GM19193 (cell line): ENCODE data around the gene MTMR1.

ENCODE experiments used
- POLR2A ChIP-seq: IDR thresholded peaks from 4 replicates; pipeline ENCODE4 v1.6.1; 2011; ENCODE audit not compliant: insufficient read depth, insufficient read length; ENCODE audit errors: extremely low read depth

The MTMR1 gene

DNA sequence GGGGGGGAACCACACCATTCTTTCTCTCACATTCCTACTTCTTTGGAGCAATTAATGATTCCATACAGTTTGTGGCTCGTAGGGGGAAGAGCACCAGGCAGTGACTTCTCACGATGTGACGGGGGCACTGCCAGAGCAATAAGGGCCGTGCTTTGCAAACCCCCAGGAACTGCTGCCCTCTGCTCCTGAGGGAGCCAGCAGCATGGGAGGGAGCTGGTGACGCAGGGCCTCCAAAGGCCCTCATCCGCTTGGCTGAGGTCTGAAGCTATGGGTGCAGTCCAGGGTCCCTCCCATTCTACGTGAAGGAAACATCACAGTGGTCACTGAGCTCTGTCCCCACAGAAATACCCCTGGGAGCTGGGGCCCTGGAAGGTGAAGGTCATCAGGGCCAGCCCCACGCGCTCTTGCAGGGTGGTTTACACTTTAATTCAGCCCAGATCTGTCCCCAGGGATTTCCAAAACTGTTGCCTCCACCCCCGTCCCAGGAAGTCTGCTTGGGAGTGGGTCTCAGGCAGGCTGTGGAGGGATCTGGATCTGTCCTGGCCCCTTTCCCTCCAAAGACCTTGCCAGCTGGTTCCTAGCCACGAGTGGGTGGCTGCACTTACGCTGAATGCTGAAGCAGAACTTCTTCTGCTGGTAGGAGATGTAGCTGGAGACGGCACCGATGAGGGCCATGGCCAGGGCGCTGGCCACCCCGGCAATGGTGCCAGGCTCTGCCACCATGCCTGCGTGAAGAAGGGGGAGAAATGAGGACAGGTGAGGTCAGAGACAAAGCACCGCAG lies 82.6 kb downstream of the MTMR1 start:
- no peak for TF ChIP-seq POLR2A

DNA sequence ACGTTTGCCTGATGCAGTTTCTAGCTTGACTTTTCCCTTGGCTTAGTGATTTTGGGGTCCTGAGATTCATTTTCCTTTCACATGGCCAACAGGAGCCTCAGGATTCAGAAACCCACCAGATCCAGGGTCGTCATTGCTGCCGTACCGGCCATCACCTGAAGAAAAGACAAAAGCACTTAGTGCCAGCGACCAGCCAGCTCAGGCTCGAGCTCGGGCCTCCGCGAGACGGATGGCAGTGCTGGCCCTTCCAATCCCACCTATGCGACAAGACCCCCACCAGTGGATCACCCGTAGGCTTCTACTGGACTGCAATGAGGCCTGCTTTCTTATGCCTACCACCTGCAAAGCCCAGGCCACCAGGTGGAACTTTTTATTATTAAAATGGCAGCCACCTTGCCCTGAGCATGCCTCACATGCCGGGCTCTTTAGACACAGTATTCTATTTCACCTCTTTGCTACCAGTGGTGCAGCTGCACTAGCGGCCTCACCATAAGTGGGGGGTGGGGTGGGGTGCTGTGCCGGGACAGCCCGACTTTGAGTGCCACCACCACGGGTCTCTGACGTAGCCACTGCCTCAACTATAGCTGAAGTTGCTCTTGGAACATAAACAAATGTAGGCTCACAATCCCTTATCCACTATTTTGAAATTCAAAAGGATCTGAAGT lies 84.3 kb downstream of the MTMR1 start:
- TF ChIP-seq POLR2A: no peak

DNA sequence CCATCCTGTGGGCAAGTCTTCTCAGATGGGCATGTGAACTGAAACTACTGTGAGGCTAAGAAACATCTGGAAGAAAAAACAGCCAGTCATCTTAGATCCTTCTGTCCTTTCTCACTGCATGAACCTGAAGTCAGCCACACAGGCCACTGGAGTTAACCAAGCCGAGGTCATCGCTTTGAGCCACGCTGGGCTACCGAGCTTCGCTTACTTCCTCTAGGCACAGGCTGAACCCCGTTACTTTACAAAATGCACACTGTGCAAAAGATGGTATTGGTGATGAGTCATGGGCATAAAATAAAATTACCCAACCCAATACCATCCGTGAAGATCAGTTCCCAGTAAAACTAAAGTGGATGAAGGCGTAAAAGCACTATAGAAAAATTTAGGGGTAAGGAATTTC lies 86.2 kb downstream of the MTMR1 start:
- no peak for TF ChIP-seq POLR2A

DNA sequence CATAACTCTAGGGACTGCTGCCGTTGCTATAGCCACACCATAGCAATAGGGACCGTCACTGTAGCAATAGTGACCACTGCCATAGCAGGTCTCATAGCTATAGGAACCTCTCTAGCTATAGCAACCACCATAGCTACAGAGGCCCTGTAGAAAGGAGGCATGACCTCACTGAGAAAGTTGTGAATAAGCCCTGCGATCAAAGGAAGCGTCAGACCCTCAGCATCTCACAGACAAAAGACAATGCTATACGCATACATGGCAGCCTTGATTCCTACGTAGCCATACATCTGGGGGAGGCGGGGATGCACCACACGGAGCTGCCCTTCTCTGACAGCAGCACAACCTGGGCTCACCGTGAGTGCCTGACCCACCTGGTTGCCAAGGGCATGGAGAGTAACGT lies 88.5 kb downstream of the MTMR1 start:
- TF ChIP-seq POLR2A: no peak

DNA sequence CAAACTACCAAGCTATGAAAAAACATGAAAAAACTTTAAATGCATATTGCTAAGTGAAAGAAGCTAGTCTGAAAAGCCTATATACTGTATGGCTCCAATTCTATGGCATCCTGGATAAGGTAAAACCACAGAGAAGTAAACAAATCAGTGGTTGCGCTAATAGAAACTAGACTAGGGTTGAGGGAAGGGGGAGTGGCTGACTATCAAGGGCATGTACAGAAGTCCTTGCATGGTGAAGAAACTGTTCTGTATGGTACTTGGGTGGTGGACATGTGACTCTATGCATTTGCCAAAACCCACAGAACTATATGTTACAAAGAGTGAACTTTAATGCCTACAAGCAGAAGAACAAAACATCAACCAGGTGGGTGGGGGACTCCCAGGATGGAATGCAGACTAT lies 96.8 kb downstream of the MTMR1 start:
- no peak for TF ChIP-seq POLR2A

DNA sequence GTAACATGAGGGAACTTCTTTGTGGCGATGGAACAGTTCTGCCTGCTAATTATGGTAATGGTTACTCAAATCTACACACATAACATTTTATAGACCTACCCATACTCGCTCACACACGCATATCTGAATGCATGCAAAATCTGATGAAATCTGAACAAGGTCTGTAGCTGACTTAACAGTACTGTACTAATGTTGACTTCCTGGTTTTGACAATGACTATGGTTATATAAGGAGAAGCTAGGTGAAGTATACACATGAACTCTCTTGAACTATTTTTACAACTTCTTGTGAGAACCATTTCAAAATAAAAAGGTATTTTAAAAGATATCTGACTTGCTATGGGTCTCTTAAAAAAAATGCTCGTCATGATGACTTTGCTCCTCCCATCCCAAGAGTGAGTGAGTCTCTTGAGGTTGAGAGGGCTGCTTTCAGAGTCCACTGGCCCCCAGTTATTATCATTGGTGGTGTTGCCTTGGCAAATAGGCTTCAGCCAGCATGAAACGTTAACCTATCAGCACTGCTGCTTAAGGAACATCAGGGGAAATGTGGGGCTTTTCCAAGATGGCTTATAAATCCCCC lies 99.8 kb downstream of the MTMR1 start:
- no peak for TF ChIP-seq POLR2A

DNA sequence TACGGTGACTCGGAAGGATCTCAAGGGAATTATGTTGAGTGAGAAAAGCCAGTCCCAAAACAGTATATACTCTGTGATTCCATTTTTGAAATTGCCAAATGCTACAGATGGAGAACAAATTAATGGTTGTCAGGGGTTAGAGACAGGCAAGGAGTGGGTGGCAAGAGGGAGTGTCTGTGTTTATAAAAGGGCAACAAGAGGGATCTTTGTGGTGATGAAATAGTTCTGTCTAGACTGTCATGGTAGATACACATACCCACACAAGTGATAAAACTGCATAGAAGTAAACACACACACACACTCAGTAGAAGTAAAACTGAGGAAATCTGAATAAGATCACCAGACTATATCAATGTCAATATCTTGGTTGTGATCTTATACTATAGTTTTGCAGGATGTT lies 112.5 kb downstream of the MTMR1 start:
- no peak for TF ChIP-seq POLR2A

DNA sequence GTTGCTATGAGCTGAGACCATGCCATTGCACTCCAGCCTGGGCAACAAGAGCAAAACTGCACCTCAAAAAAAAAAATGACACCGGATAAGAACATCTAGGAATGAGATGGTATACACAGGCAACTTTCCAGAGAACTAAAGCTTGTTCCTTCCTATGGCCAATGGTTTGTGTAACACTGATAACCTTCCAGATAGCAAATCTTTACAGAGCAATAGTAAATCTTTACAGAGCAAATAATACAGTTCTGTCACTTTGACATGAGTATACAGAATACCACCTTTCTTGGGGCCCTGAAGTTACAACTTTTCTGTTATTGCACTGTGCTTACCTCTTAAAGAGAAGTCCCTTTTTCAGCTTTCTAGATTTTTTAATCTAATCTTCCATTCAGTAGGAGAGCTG lies 113.6 kb downstream of the MTMR1 start:
- TF ChIP-seq POLR2A: no peak

DNA sequence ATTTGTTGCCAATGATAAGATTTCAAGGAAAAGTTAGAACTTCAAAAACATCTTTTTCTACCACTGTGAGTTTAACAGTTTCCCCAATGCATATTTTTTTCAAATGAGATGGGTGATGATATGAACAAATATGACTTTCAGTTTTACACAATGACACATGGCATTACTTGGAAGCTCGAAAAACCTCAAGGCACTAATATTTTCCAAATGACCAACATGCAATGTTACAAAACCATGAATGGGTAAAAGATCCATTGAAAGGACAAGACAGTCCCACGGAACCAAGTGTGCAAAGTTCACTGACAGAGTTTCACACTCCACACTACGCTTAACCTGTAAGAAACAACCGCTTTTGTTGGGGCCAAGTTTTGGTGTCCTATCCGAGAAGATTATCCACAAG lies 120.7 kb downstream of the MTMR1 start:
- no peak for TF ChIP-seq POLR2A
